K562 (cell line): ENCODE results near the gene TUBA1B. TPM values are rescaled to one million over a fixed set of nuclear protein-coding genes. Genes with fewer than 3 reads are reported as not detected.

Experiments used
- BRD4 ChIP-seq: fragments of 200-600 bp; sonication (generic); IDR thresholded peaks from 2 replicates; pipeline ENCODE4 v1.6.1; 2017; ENCODE audit warnings: inconsistent platforms
- CBX3 ChIP-seq, 2 experiments: IDR thresholded peaks; 1 replicate in 1 of 2; 2 replicates in 1 of 2; pipeline ENCODE4 v1.6.1; 2012; ENCODE audit warnings: inconsistent platforms in 2 of 2, low read length in 2 of 2, borderline replicate concordance in 1 of 2, control low read depth in 1 of 2
- CHCHD3 ChIP-seq: fragments of 250-450 bp; sonication (Bioruptor Pico); IDR thresholded peaks from 2 replicates; pipeline ENCODE4 v2.1.2; 2022; ENCODE audit warnings: mild to moderate bottlenecking
- CREM ChIP-seq: IDR thresholded peaks from 2 replicates; pipeline ENCODE4 v1.6.1; 2014; ENCODE audit warnings: antibody characterized with exemption, low read depth
- DDX20 ChIP-seq: fragments of 450-650 bp; IDR thresholded peaks from 2 replicates; pipeline ENCODE4 v1.6.1; 2016; ENCODE audit warnings: missing genetic modification characterization, low read depth, mild to moderate bottlenecking, missing compliant biosample characterization, moderate library complexity
- DPF2 ChIP-seq: fragments of 450-650 bp; IDR thresholded peaks from 2 replicates; pipeline ENCODE4 v1.6.1; 2016
- MED1 ChIP-seq: sonication (generic); formaldehyde crosslinking; IDR thresholded peaks from 2 replicates; pipeline ENCODE4 v1.8.1; 2023; ENCODE audit warnings: missing genetic modification reagents, borderline replicate concordance
- NRF1 ChIP-seq, 2 experiments: fragments of 450-650 bp; IDR thresholded peaks in 1 of 2; conservative IDR thresholded peaks in 1 of 2; 2 replicates each; pipeline ENCODE4 v1.6.1; 2014; ENCODE audit warnings: mild to moderate bottlenecking in 2 of 2
- PCBP1 ChIP-seq: fragments of 200-400 bp; formaldehyde crosslinking; IDR thresholded peaks from 2 replicates; pipeline ENCODE4 v1.6.1; 2018; ENCODE audit warnings: mild to moderate bottlenecking, low read depth, low read length; ENCODE audit not compliant: poor library complexity, severe bottlenecking
- PHF8 ChIP-seq: fragments of 200-600 bp; sonication (generic); IDR thresholded peaks from 2 replicates; pipeline ENCODE4 v1.6.1; 2012; ENCODE audit warnings: mixed run types, mild to moderate bottlenecking, inconsistent platforms, low read length, moderate library complexity, borderline replicate concordance
- STAT5B ChIP-seq: fragments of 250-450 bp; sonication (Bioruptor Pico); IDR thresholded peaks from 2 replicates; pipeline ENCODE4 v1.8.0; 2021; ENCODE audit warnings: mild to moderate bottlenecking, inconsistent platforms
- TAF7 ChIP-seq: fragments of 450-650 bp; IDR thresholded peaks from 2 replicates; pipeline ENCODE4 v1.6.1; 2016; ENCODE audit warnings: missing genetic modification characterization, missing compliant biosample characterization
- TRIM25 ChIP-seq: fragments of 450-650 bp; IDR thresholded peaks from 2 replicates; pipeline ENCODE4 v1.7.0; 2016; ENCODE audit warnings: borderline replicate concordance
- YY1 ChIP-seq, 3 experiments: IDR thresholded peaks; 2 replicates each; pipeline ENCODE4 v1.6.1; 2011; ENCODE audit warnings: low read length in 2 of 3, mild to moderate bottlenecking in 2 of 3, moderate library complexity in 2 of 3, borderline replicate concordance in 1 of 3, control low read depth in 1 of 3, low read depth in 1 of 3; ENCODE audit not compliant: insufficient read depth in 3 of 3, insufficient replicate concordance in 2 of 3, control insufficient read depth in 1 of 3, insufficient read length in 1 of 3; ENCODE audit errors: extremely low read depth in 1 of 3
- ZHX1 ChIP-seq: fragments of 150-350 bp; conservative IDR thresholded peaks from 2 replicates; pipeline ENCODE4 v1.6.1; 2014; ENCODE audit warnings: low read length
- ZNF445 ChIP-seq: fragments of 250-450 bp; sonication (Bioruptor Pico); IDR thresholded peaks from 2 replicates; pipeline ENCODE4 v1.4.0; 2020; ENCODE audit warnings: low read depth, mild to moderate bottlenecking, moderate library complexity
- polyA plus RNA-seq, 8 experiments: library from polyadenylated mRNA; depleted of rRNA in 4 of 8; stranded (reverse) in 5 of 8; unstranded in 3 of 8; fragments of >200 nt; fragmentation: Nextera tagmentation in 2 of 8; fragmentation: Illumina TruSeq in 1 of 8; extraction: Ambion mirVana in 2 of 8; extraction: Trizol in 1 of 8; gene quantifications; 2 replicates each; pipeline versions ENCODE4 v1.2.1 to v1.2.3, GENCODE V29; 2011 to 2014; ENCODE audit warnings: inconsistent platforms in 1 of 8, missing spikeins in 1 of 8
- total RNA-seq, 7 experiments: library from RNA; depleted of rRNA in 6 of 7; stranded (reverse); fragments of >200 nt in 6 of 7; fragmentation: Illumina TruSeq in 2 of 7; extraction: Trizol in 2 of 7; gene quantifications; 2 replicates each; pipeline versions ENCODE4 v1.2.1 to v1.2.3, GENCODE V29; 2011 to 2021; ENCODE audit warnings: low replicate concordance in 1 of 7
- TF ChIP-seq, protein P1 (sequence below): sonication (generic); formaldehyde crosslinking; IDR thresholded peaks from 2 replicates; pipeline ENCODE4 v1.9.0; 2022; ENCODE audit warnings: mild to moderate bottlenecking, missing genetic modification reagents
- TF ChIP-seq, protein P2 (sequence below), 2 experiments: fragments of 200-800 bp in 1 of 2; sonication (Bioruptor generic) in 1 of 2; sonication (generic) in 1 of 2; formaldehyde crosslinking in 1 of 2; IDR thresholded peaks in 1 of 2; conservative IDR thresholded peaks in 1 of 2; 2 replicates each; pipeline versions ENCODE4 v1.5.0 to v1.6.1; 2016 to 2020; ENCODE audit warnings: missing compliant biosample characterization in 1 of 2, missing genetic modification characterization in 1 of 2, missing genetic modification reagents in 1 of 2

Gene TUBA1B
- total and polyA plus RNA-seq, 9 of the 15 experiments (the other 6 are each of a cell fraction or from before 2014, with no cell fraction given) = 2,189 to 4,624 (median 2,628) TPM

GRCh38 chr12:49131051-49131893, at the start of gene TUBA1B (continued):
- TF ChIP-seq DDX20 (tag) (no peak), ZNF445 (CRISPR knock-in tag) (0 out of 2 replicates have a peak, but pooled peaks have one; percentile 23), TAF7 (tag) (peak; percentile 91), STAT5B (CRISPR knock-in tag) (no peak), TRIM25 (peak; percentile 78; the same call in 1 of the 2 replicates), BRD4 (peak; percentile 99), ZHX1 (0 out of 2 replicates have a peak, but pooled peaks have one; percentile 4), CHCHD3 (CRISPR knock-in tag) (peak; percentile 65; the same call in 1 of the 2 replicates), PCBP1 (peak; percentile 97), CBX3 (IDR thresholded peaks at IDR 0.05; ENCODE audit: borderline replicate concordance in 1 of 2, low read length in 2 of 2) (0 out of 3 replicates have a peak, but pooled peaks of 1 of the 2 experiments have one; percentile 30), DPF2 (no peak), PHF8 (peak; percentile 92), NRF1 (conservative IDR thresholded peaks at IDR 0.05 in 1 of 2, IDR thresholded peaks at IDR 0.05 in 1 of 2) (peak; percentile 82 to 86), YY1 (IDR thresholded peaks at IDR 0.05; ENCODE audit: borderline replicate concordance in 1 of 3, control insufficient read depth in 1 of 3, extremely low read depth in 1 of 3, insufficient read depth in 3 of 3, insufficient read length in 1 of 3, insufficient replicate concordance in 2 of 3, low read depth in 1 of 3, low read length in 2 of 3) (peak; percentile 25 to 92 (median 87)), CREM (peak; percentile 61), MED1 (CRISPR knock-in tag) (no peak; the same call in 1 of the 2 replicates)
- TF ChIP-seq, protein P1, sequence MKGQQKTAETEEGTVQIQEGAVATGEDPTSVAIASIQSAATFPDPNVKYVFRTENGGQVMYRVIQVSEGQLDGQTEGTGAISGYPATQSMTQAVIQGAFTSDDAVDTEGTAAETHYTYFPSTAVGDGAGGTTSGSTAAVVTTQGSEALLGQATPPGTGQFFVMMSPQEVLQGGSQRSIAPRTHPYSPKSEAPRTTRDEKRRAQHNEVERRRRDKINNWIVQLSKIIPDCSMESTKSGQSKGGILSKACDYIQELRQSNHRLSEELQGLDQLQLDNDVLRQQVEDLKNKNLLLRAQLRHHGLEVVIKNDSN (CRISPR knock-in tag) = no peak
- TF ChIP-seq, protein P2, sequence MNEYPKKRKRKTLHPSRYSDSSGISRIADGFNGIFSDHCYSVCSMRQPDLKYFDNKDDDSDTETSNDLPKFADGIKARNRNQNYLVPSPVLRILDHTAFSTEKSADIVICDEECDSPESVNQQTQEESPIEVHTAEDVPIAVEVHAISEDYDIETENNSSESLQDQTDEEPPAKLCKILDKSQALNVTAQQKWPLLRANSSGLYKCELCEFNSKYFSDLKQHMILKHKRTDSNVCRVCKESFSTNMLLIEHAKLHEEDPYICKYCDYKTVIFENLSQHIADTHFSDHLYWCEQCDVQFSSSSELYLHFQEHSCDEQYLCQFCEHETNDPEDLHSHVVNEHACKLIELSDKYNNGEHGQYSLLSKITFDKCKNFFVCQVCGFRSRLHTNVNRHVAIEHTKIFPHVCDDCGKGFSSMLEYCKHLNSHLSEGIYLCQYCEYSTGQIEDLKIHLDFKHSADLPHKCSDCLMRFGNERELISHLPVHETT (CRISPR knock-in tag; conservative IDR thresholded peaks at IDR 0.05 in 1 of 2, IDR thresholded peaks at IDR 0.05 in 1 of 2) = peak in 1 of 2 experiments; percentile 37; a peak in 1 of 4 replicates
